Heart left ventricle (tissue), 13 donors: ENCODE measurements around the gene GRK5.

Source experiments
- POLR2A ChIP-seq, 2 donors: fragments of 450-650 bp; IDR thresholded peaks; one replicate each; pipeline ENCODE4 v1.6.1; 2017; ENCODE audit warnings: antibody characterized with exemption in 2 of 2, mild to moderate bottlenecking in 2 of 2, moderate library complexity in 2 of 2
- TF ChIP-seq, protein P1 (sequence below), 12 donors: fragments of 200-600 bp; sonication (generic) in 4 of 12; IDR thresholded peaks; one replicate each; pipeline versions ENCODE4 v1.5.0 to v1.8.0; 2018 to 2022; ENCODE audit warnings: antibody characterized with exemption in 12 of 12, mild to moderate bottlenecking in 5 of 12
- donor health status: ischemic (EF 13 %, LVEDD 7.1; RV severe dilation, severe dysfunction).
- donor health status: DM: no; HTN: yes; CAD: no.
- donor health status: DM: no; HTN: no; CAD: no.
- donor health status: ischemic (EF 25% LVEDD 6.9; RV normal size, moderate dysfunction).
- donor health status: ischemic (EF 25% LVEDD 5.7; RV mildly dilated, moderate dysfunction).
- donor health status: ischemic (EF 35%, LVEDD 5.7; RV mildly dilated, moderate dysfunction).
- donor health status: nonischemic (EF 11% LVEDD 7.7; RV severe dilation, severe dysfunction).
- donor health status: DM: yes; HTN: yes; CAD: no.
- donor health status: PGD.
- donor health status: ischemic (EF 29% LVEDD 5.4; RV normal size, mild dysfunction).
- donor health status: nonischemic (EF 23%, LVEDD 6.1; RV moderate dilation, normal function).

GRCh38 chr10:119219871-119220270 is 12.5 kb downstream of the GRK5 start:
- TF ChIP-seq POLR2A (IDR thresholded peaks at IDR 0.05) = no peak
- TF ChIP-seq, protein P1, sequence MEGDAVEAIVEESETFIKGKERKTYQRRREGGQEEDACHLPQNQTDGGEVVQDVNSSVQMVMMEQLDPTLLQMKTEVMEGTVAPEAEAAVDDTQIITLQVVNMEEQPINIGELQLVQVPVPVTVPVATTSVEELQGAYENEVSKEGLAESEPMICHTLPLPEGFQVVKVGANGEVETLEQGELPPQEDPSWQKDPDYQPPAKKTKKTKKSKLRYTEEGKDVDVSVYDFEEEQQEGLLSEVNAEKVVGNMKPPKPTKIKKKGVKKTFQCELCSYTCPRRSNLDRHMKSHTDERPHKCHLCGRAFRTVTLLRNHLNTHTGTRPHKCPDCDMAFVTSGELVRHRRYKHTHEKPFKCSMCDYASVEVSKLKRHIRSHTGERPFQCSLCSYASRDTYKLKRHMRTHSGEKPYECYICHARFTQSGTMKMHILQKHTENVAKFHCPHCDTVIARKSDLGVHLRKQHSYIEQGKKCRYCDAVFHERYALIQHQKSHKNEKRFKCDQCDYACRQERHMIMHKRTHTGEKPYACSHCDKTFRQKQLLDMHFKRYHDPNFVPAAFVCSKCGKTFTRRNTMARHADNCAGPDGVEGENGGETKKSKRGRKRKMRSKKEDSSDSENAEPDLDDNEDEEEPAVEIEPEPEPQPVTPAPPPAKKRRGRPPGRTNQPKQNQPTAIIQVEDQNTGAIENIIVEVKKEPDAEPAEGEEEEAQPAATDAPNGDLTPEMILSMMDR (IDR thresholded peaks at IDR 0.05) = no peak
